ENCODE results near the gene PTGER1. TPM values are rescaled to one million over a fixed set of nuclear protein-coding genes. Genes with fewer than 3 reads are reported as not detected.

PTGER1 gene
- total and polyA plus RNA-seq, 2 of the 13 experiments (the other 11 are each of a cell fraction or from before 2014, with no cell fraction given) = 0.13 TPM; not detected in 1

GRCh38 chr19:14479975-14480699, 5.0 kb upstream of the PTGER1 start (continued):
- TF ChIP-seq NFYC (CRISPR knock-in tag; IDR thresholded peaks at IDR 0.05) = no peak
- TF ChIP-seq HIC2 (CRISPR knock-in tag; IDR thresholded peaks at IDR 0.05; ENCODE audit: low read depth) = no peak
- no peak for TF ChIP-seq PRMT3 (CRISPR knock-in tag; IDR thresholded peaks at IDR 0.05; ENCODE audit: borderline replicate concordance, low read depth)
- TF ChIP-seq HOXA3 (CRISPR knock-in tag; IDR thresholded peaks at IDR 0.05) = peak; percentile 69
- no peak for TF ChIP-seq PATZ1 (CRISPR knock-in tag; IDR thresholded peaks at IDR 0.05)
- TF ChIP-seq NFIB (CRISPR knock-in tag; IDR thresholded peaks at IDR 0.05; ENCODE audit: borderline replicate concordance) = no peak
- TF ChIP-seq ZNF800 (CRISPR knock-in tag; IDR thresholded peaks at IDR 0.05) = no peak
- TF ChIP-seq HOXA7 (CRISPR knock-in tag; IDR thresholded peaks at IDR 0.05) = no peak
- no peak for TF ChIP-seq ATF1 (CRISPR knock-in tag; IDR thresholded peaks at IDR 0.05)
- TF ChIP-seq GPN1 (CRISPR knock-in tag; IDR thresholded peaks at IDR 0.05; ENCODE audit: borderline replicate concordance) = no peak
- TF ChIP-seq ZFP36L1 (CRISPR knock-in tag; IDR thresholded peaks at IDR 0.05) = no peak
- no peak for TF ChIP-seq PAF1 (CRISPR knock-in tag; IDR thresholded peaks at IDR 0.05)
- TF ChIP-seq CTCF (CRISPR knock-in tag; IDR thresholded peaks at IDR 0.05) = peak; percentile 92
- TF ChIP-seq ZFX (CRISPR knock-in tag; IDR thresholded peaks at IDR 0.05; ENCODE audit: low read depth) = no peak
- TF ChIP-seq ZNF317 (CRISPR knock-in tag; IDR thresholded peaks at IDR 0.05) = no peak
- TF ChIP-seq RARG (CRISPR knock-in tag; IDR thresholded peaks at IDR 0.05; ENCODE audit: low read depth) = no peak
- no peak for TF ChIP-seq MAF1 (CRISPR knock-in tag; IDR thresholded peaks at IDR 0.05; ENCODE audit: borderline replicate concordance)
- no peak for TF ChIP-seq SP5 (CRISPR knock-in tag; IDR thresholded peaks at IDR 0.05; ENCODE audit: borderline replicate concordance, low read depth)
- TF ChIP-seq SIX1 (CRISPR knock-in tag; IDR thresholded peaks at IDR 0.05; ENCODE audit: borderline replicate concordance) = no peak
- TF ChIP-seq ZNF335 (CRISPR knock-in tag; IDR thresholded peaks at IDR 0.05) = no peak
- no peak for TF ChIP-seq ZBTB34 (CRISPR knock-in tag; IDR thresholded peaks at IDR 0.05)
- peak; percentile 66 for TF ChIP-seq RBFOX2 (IDR thresholded peaks at IDR 0.05; ENCODE audit: low read depth, low read length)
